HEK293 (cell line): ENCODE measurements around the gene RAB1A.

Experiments used
- CTCF ChIP-seq: fragments of 450-650 bp; formaldehyde crosslinking; IDR thresholded peaks from 2 replicates; pipeline ENCODE4 v1.5.1; 2016; ENCODE audit warnings: missing biosample characterization, missing genetic modification characterization
- KLF16 ChIP-seq: fragments of 450-650 bp; formaldehyde crosslinking; IDR thresholded peaks from 2 replicates; pipeline ENCODE4 v1.5.1; 2017; ENCODE audit warnings: missing biosample characterization, missing genetic modification characterization
- MYNN ChIP-seq: fragments of 450-650 bp; formaldehyde crosslinking; IDR thresholded peaks from 2 replicates; pipeline ENCODE4 v1.5.1; 2016; ENCODE audit warnings: missing biosample characterization, missing genetic modification characterization, borderline replicate concordance
- ZNF292 ChIP-seq: fragments of 450-650 bp; formaldehyde crosslinking; IDR thresholded peaks from 2 replicates; pipeline ENCODE4 v1.5.1; 2016; ENCODE audit warnings: low read depth, missing biosample characterization, missing genetic modification characterization, borderline replicate concordance
- ZNF302 ChIP-seq: fragments of 450-650 bp; formaldehyde crosslinking; IDR thresholded peaks from 2 replicates; pipeline ENCODE4 v1.5.1; 2016; ENCODE audit warnings: missing biosample characterization, missing genetic modification characterization, low read depth
- ZNF341 ChIP-seq: fragments of 450-650 bp; formaldehyde crosslinking; IDR thresholded peaks from 2 replicates; pipeline ENCODE4; 2016; ENCODE audit warnings: low read depth, missing biosample characterization, missing genetic modification characterization

- TF ChIP-seq MYNN (tag by site-specific recombination) (no peak), ZNF302 (tag by site-specific recombination) (no peak), ZNF292 (tag by site-specific recombination) (no peak), CTCF (tag by site-specific recombination) (no peak), KLF16 (tag by site-specific recombination) (no peak), ZNF341 (tag by site-specific recombination) (no peak)
These were observed 83.1 kb downstream of the RAB1A start for GRCh38 chr2:65046633-65047407.
